ELF-1 (cell line): ENCODE data around the gene MEGF11.

Experiments
- DNase-seq: peaks from one replicate; pipeline ENCODE4 v3.0.0-alpha.2; 2016; ENCODE audit warnings: low read depth, low spot score

The MEGF11 gene

GRCh38 chr15:66253418-66254088, at the start of gene MEGF11:
Gene MEGF11 (minus strand): TSS chr15:66253750. CDS start chr15:66128403, 125,347 bp downstream.
- peak; percentile 54 for DNase-seq

DNA sequence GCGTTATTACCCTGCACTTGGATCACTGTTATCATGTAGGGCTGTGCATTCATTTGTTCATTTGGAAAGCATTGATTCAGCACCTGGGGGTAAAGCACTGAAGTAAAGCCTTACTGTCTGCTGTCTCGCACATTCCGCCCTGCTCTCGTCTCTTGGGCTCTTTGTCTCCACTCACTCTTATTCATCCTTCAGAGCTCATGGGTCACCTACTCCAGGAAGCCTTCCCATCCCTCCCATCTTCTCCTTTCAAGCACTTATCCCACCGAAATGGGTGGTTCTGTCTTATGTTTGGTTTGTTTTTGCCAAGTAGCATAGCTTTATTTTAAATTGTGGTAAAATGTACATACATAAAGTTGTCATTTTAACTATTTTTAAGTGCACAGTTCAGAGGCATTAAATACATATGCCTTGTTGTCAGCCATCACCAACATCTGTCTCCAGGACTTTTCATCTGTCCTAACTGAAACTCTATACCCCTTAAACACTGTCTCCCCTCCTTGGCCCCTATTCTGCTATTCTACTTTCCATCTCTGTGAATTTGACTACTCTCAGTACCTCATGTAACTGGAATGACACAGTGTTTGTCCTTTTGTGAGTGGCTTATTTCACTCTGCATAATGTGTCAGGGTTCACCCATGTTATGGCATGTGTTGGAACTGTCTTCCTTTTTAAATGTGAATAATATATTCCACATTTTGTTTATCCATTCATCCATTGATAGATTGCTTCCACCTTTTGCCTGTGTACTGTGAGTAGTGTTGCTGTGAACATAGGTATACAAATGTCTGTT, 49.1 kb upstream of the MEGF11 start:
- DNase-seq = no peak

- DNase-seq = peak; percentile 72
Measured at GRCh38 chr15:66298803-66299251, 45.3 kb upstream of the MEGF11 start.

- DNase-seq = no peak
Measured at GRCh38 chr15:66296186-66296585, 42.6 kb upstream of the MEGF11 start.

DNA sequence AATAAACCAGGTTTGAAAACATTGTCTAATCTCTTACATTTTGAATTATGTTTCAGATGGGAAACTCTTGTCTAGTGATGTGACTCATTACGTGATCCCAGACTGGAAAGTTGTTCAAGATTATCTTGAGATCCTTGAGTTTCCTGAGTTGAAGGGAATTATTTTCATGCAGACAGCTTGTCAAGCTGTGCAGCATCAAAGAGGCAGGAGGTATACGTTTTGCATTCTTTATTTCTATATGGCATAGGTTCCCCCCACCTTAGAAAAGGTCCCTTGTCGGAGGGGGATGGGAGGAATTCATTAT, 41.3 kb upstream of the MEGF11 start:
- no peak for DNase-seq

- DNase-seq = peak; percentile 69
Measured at GRCh38 chr15:66294157-66294931, 40.8 kb upstream of the MEGF11 start.

- peak; percentile 62 for DNase-seq
Measured at GRCh38 chr15:66293419-66294156, 40.0 kb upstream of the MEGF11 start, which contains the start of gene DIS3L. Gene DIS3L (plus strand): TSS chr15:66293568. CDS start chr15:66293597, 29 bp downstream.

DNA sequence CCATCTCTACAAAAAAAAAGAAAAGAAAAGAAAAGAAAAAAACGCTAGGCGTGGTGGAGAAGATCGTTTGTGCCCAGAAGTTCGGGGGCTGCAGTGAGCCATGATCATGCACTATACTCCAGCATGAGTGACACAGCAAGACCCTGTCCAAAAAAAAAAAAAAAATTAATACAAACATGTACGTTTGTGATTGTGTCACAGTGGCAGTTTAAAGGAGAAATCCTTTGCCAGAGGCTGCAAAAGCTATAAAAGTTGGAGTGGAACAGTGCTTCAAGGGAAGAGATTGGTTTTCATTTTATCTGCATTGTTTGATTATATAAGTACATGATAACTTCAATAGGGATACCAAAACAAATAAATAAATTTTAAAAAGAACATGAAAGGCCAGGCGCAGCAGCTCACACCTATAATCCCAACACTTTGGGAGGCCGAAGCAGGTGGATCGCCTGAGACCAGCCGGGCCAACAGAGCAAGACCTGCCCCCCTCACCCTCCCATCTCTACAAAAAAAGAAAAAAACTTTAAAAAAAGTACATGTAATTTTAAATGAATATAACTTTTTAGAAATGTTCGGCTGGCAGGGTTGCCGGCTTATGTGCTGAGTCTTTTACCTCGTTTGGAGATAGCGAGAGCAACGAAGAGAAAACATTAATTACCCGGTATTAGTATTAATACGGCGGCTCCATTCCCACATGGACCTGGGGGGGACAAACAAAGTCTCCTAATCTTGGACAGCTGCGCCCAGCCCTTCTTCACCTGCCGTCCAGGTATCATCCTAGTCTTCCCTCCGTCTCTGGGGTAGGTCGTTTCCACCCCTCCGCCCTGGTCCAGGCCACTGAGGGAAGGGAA, 39.2 kb upstream of the MEGF11 start:
- no peak for DNase-seq

DNA sequence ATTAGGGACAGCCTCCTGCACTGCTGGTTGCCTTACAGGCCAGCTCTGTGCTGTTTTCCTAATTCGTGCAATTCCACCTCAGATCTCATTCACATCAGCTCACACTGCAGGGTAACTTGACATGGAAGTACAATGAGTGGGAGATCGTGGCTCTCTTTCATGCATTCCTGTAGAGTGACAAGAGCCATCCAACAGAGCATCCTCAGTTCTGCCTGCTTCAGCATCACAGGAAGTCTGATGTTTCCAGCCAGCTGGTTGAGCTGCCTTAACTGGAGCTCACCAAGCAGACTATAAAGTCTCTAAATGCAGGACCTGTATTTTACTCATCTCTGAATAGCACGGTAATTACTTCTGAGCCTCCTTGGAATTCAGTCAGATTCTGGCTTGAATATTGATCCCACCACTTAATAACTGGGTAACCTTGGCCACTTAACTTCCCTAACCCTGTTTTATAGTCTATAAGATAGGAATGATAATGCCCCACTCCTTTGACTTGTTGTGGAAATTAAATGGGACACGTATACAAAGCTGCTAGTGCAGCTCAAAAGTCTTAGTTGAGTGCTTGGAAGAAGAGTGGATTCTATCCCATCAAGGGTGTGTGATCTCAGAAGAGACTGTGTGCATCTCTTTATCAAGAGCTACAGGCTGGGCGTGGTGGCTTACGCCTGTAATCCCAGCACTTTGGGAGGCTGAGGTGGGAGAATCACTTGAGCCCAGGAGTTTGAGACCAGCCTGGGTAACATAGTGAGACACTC, 38.4 kb upstream of the MEGF11 start:
- no peak for DNase-seq

- no peak for DNase-seq
Measured at GRCh38 chr15:66290518-66290917, 37.0 kb upstream of the MEGF11 start.

DNA sequence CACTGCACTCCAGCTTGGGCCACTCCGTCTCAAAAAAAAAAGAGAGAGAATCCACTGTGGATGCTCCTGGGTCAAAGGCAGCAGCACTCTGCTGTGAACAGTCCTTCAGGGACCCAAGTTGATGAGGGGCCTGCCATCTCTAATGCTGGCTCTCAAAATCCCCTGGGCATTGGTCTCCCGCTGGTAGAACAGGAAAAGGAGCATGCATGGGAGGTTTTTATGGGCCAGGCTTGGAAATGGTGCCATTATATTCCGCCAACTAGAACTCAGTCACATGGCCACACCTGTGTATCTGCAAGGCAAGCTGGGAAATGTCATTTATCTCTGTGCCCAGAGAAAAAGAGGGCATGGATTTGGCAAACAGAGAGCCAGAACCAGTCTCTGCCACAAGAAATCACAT, 36.5 kb upstream of the MEGF11 start:
- DNase-seq = no peak

GRCh38 chr15:66288551-66289185, 35.1 kb upstream of the MEGF11 start:
- no peak for DNase-seq

- DNase-seq = no peak
Measured at GRCh38 chr15:66288093-66288492, 34.5 kb upstream of the MEGF11 start.

- DNase-seq = peak; percentile 34
Measured at GRCh38 chr15:66287461-66288057, 34.0 kb upstream of the MEGF11 start.

GRCh38 chr15:66285533-66286280, 32.2 kb upstream of the MEGF11 start:
- DNase-seq = no peak

DNA sequence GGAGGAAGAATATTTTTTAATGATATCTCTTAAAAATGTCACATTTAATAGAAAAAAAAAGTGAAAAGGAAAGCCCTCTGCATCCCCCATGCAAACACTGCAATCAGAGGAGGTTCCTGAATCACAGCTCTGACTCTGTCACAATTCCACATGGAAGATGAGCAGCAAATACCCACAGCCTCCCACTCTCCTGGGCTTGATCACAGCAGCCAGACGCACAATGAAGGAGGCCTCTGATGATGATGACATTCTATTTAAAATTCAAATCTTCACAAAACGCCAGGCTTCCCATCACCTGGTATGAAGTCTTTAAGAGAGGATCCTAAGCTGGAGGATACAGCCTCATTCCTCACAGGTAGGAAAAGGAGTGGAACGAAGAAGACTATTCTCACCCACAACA, 30.7 kb upstream of the MEGF11 start:
- DNase-seq = no peak

DNA sequence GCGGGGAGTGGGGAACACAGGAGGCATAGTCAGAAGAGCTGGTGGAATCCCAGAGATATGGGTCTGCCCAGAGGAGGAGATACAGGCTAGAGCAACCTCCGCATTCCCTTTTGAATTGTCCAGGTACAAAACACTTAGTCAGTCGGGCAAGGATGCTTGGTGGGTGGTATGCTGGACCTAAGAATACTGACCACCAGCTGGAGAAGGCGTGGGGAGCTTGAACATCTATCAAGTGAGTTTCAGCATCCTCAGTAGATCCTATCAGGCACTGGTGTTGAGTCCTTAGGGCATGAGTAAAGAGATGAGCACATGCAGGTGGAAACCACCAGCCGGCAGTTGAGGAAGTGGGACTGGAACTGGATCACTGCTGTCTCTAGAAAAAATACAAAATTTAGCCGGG, 25.1 kb upstream of the MEGF11 start:
- DNase-seq = no peak

DNA sequence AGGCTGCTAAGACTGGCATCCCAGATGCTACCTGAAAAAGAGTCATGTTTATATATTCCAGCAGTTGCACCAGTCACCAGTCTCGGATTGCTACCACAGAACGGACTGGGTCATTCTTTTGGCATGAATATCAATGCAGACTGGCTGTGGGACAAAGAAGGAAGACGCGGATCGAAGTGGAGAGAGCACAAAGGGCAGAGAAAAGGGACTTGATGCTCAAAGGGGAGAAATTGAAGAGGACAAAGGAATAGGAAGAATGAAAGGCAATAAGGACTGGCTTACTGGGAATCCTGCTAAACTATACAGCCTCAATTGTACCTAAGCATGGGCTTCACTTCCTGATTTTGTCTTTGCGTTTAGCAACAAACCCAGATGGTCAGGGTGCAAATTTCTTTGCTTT, 24.5 kb upstream of the MEGF11 start:
- no peak for DNase-seq
